Fibroblast of pulmonary artery (primary cell): ENCODE results near the gene CCDC34.

Experiments
- DNase-seq: peaks from one replicate; pipeline ENCODE4 v3.0.0-alpha.2; 2010; ENCODE audit warnings: low read depth
- H3K4me3 ChIP-seq: replicated peaks from 2 replicates; pipeline ENCODE4 v1.5.1; 2011; ENCODE audit warnings: low read depth, mild to moderate bottlenecking, control low read depth, low read length, moderate library complexity
- TF ChIP-seq, protein P1 (sequence below): IDR thresholded peaks from 2 replicates; pipeline ENCODE4 v1.5.1; 2011; ENCODE audit warnings: mild to moderate bottlenecking, control low read depth, low read length, inconsistent platforms; ENCODE audit errors: missing control alignments

CCDC34 gene

DNA sequence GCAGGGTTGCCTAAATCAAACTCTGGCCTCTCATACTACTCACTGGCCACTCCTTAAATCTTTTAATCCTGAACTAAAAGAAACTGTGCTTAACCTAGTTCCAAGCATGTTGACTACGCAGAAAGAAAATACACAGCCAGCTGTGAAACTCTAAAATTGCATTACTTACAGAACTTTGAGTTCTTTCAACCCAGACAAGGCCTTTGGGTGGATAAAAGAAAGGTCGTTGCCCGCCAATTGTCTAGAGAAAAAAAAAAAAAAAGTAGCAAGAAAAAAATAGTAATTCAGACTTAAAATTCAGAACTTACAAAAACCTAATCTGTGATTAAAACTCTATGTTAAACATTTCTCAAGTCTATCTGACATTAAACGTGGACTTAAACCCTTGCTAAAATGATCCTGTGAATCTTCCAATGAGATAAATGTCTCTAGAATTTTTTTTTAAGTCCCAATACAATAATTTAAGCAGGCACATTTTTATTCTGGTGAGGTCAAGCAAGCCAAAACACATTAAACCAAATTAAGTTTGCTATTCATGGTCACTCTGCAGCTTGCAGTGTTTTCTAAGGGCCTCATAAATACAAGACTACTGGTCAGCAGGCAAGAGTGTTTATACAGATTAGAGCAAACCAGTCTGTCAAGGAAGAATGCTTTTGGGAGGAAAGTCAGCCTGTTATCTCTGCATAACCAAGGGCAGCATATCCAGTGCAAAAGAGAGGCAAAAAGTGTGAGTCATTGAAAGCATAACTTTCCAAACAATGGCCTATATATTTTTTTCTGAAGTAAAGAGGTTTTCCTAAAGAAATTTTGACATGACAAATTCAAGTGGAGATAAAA, 29.5 kb upstream of the CCDC34 start:
- H3K4me3 ChIP-seq, result no peak overlapping the region
- TF ChIP-seq, protein P1, sequence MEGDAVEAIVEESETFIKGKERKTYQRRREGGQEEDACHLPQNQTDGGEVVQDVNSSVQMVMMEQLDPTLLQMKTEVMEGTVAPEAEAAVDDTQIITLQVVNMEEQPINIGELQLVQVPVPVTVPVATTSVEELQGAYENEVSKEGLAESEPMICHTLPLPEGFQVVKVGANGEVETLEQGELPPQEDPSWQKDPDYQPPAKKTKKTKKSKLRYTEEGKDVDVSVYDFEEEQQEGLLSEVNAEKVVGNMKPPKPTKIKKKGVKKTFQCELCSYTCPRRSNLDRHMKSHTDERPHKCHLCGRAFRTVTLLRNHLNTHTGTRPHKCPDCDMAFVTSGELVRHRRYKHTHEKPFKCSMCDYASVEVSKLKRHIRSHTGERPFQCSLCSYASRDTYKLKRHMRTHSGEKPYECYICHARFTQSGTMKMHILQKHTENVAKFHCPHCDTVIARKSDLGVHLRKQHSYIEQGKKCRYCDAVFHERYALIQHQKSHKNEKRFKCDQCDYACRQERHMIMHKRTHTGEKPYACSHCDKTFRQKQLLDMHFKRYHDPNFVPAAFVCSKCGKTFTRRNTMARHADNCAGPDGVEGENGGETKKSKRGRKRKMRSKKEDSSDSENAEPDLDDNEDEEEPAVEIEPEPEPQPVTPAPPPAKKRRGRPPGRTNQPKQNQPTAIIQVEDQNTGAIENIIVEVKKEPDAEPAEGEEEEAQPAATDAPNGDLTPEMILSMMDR, result no peak
- DNase-seq, result peak; percentile 93

DNA sequence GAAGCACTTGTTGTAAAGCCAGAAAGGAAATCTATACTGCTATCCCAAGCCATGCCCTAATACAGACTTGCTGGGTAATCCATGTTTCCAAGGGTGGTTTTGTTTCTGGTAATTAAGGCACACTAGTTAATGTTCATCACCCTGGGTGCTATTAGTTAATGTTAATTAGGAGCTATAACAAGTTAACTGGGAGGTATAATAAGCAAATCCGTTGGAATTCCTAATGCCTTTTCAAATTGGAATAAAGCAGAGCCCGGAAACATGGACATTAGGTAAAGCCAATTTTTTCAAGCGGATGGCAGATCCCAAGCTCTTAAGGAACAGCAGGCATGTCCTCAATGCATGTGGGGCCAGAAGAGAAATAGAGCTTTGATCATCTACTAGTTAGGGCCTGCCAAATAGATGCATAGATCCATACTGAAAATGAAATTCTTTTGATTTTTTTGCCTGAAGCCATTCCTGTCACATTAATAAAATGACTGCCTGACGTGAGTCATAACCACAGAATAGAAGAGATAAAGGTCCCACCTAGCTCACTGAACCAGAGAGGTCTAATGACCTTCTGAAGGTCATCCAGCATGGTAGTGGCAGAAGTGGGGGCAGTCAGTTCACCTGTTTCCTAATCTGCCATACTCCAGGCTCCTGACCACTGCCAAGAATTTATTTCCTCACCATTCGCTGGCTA, 28.5 kb upstream of the CCDC34 start:
- DNase-seq, result no peak
- TF ChIP-seq, protein P1, result no peak
- H3K4me3 ChIP-seq, result no peak overlapping the region

DNA sequence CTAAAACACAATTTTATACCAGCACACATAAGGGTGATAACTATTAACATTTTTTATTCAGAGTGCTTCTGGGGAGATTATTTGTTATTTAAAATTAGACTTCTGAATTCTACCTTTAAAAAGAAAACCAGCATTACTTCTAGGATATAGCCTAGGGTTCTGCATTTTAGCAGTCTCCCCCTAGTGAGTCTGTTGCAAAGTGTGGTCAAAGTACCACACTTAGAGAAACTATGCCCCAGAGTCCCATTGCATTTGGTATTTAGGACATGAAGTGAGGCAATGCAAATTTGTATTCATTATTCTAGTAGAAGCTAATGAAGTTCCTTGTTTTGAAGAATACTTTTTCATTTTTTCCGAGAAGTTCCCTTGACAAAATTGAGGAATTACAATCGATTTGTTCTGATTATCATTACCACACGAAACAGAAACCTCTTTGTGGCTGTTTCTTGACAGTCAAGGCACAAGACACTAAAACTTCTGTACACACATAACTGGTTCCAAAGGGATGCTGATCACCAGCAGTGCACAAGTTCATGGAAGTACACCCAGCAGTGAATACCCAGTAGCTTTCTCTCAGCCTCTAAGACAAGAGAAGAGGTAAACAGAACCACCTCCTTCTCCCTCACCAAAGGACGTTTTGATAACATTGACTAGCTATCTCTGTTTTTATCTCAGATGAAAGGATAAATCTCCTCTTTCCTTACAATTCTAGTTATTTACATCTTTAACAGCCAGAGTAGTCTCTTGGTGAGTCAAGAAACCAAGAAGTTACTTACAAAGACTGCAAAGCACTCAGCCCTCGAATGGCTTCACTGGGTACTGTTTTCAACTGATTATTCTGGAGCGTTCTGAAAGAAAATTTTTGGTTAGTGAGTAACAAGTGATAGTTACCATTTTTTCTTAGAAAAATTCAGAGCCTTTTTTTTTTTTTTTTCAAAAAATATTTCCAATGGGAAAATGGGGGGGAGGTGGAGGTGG, 27.6 kb upstream of the CCDC34 start:
- TF ChIP-seq, protein P1, result no peak
- DNase-seq, result peak; percentile 68
- H3K4me3 ChIP-seq, result no peak overlapping the region

DNA sequence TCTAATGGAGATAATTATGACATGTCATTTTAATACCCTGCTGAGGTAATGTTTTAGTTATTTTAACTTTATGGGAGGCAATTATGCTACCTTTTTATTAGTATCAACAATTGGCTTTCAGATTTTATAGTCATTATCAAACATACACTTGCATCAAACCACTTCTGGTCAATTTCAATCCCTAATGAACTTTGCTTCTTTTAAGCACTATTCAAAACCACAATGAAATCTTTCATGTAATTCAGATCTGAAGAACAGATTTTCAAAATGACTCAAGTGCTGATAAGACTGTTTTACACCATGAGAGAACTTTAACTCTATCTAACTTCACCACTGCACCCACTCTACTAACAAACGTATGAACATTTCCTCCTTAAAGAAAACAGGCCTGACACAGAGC, 25.9 kb upstream of the CCDC34 start:
- no peak for DNase-seq
- H3K4me3 ChIP-seq, result no peak overlapping the region
- TF ChIP-seq, protein P1, result no peak

DNA sequence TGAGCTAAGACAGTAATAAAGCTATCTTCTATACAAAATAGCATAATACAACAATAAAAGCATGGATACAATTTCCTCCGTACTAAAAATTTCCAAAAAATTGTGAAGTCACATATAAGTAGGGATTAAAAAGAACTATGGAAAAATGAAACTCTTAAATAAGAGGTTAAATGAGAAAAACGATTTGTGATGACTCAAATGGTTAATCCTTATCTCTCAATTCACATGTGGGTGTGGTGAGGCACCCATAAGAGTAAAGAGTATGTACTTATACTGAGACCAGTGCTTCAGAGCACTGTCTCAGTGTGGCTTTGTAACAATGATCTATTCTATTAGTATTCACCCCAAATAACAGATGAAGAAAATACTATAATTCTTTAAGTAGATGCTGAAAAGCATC, 25.0 kb upstream of the CCDC34 start:
- TF ChIP-seq, protein P1, result no peak
- DNase-seq, result no peak
- no peak overlapping the region for H3K4me3 ChIP-seq

DNA sequence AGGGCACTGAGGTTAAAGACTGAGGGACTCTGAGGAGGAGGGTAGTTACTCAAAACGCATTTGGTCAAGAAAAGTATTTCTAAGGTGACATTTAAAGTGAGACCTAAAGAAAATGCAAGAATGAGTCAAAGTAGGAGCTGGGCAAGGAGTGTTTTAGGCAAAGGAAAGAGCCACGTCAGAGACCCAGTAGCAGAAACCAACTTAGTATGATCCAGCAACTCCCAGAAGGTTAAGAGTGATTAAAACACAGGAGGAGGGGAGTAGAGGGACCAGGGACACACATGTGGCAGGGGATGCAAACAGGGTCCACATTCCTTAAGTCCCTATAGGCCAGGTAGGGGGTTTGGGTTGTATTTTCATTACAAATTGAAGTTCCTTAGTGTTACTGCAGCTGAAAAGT, 24.3 kb upstream of the CCDC34 start:
- TF ChIP-seq, protein P1, result no peak
- DNase-seq, result no peak
- no peak overlapping the region for H3K4me3 ChIP-seq
